Keratinocyte (primary cell): Measurements from ENCODE around the gene CAND2. TPM values are rescaled to one million over a fixed set of nuclear protein-coding genes. Genes with fewer than 3 reads are reported as not detected.

Experiments used
- DNase-seq: peaks from one replicate; pipeline ENCODE4 v3.0.0-alpha.2; 2011; ENCODE audit warnings: low read depth, missing footprints, low spot score
- FAIRE-seq: peaks from 2 replicates; lab custom pipeline; 2011; peaks lifted over from hg19 to GRCh38; lab: Jason Lieb, UNC
- H2AFZ ChIP-seq: 2 replicates; pipeline ENCODE4 v1.6.0; 2012; ENCODE audit warnings: low read length, control low read depth, inconsistent platforms; ENCODE audit not compliant: control insufficient read depth
- H3K27ac ChIP-seq: 2 replicates; pipeline ENCODE4 v1.5.1; 2011; ENCODE audit warnings: low read length; ENCODE audit not compliant: control insufficient read depth, insufficient read depth
- H3K27me3 ChIP-seq: 3 replicates; pipeline ENCODE4 v1.6.0; 2011; ENCODE audit warnings: low read length; ENCODE audit not compliant: control insufficient read depth, insufficient read depth; ENCODE audit errors: extremely low read depth
- H3K36me3 ChIP-seq, 2 experiments: 2 replicates in 1 of 2; 3 replicates in 1 of 2; pipeline ENCODE4 v1.5.1; 2011; ENCODE audit warnings: low read length in 2 of 2, mild to moderate bottlenecking in 1 of 2; ENCODE audit not compliant: control insufficient read depth in 2 of 2, insufficient read depth in 2 of 2; ENCODE audit errors: extremely low read depth in 1 of 2
- H3K4me1 ChIP-seq: 3 replicates; pipeline ENCODE4 v1.5.1; 2011; ENCODE audit warnings: low read length; ENCODE audit not compliant: control insufficient read depth, insufficient read depth; ENCODE audit errors: extremely low read depth
- H3K4me2 ChIP-seq: 3 replicates; pipeline ENCODE4 v1.6.0; 2011; ENCODE audit warnings: low read depth, low read length; ENCODE audit not compliant: control insufficient read depth, insufficient read depth; ENCODE audit errors: extremely low read depth
- H3K4me3 ChIP-seq, 3 experiments: fragments of 200-600 bp in 1 of 3; sonication (generic) in 1 of 3; 2 replicates in 2 of 3; 3 replicates in 1 of 3; pipeline ENCODE4 v1.5.1; 2011 to 2016; ENCODE audit warnings: low read length in 3 of 3, mild to moderate bottlenecking in 3 of 3, control low read depth in 2 of 3, inconsistent platforms in 1 of 3, low read depth in 1 of 3, mixed read lengths in 1 of 3, mixed run types in 1 of 3, moderate library complexity in 1 of 3; ENCODE audit not compliant: control insufficient read depth in 2 of 3, insufficient read depth in 2 of 3; ENCODE audit errors: extremely low read depth in 1 of 3
- H3K79me2 ChIP-seq: 2 replicates; pipeline ENCODE4 v1.6.0; 2012; ENCODE audit warnings: low read length; ENCODE audit not compliant: control insufficient read depth, insufficient read depth
- H3K9ac ChIP-seq: 3 replicates; pipeline ENCODE4 v1.6.0; 2011; ENCODE audit warnings: low read length; ENCODE audit not compliant: control insufficient read depth, insufficient read depth; ENCODE audit errors: extremely low read depth
- H3K9me1 ChIP-seq: 3 replicates; pipeline ENCODE4 v1.6.0; 2011; ENCODE audit warnings: low read length; ENCODE audit not compliant: control insufficient read depth, insufficient read depth; ENCODE audit errors: extremely low read depth
- H3K9me3 ChIP-seq: 2 replicates; pipeline ENCODE4 v1.5.1; 2012; ENCODE audit warnings: low read depth, low read length; ENCODE audit not compliant: control insufficient read depth
- H4K20me1 ChIP-seq: 3 replicates; pipeline ENCODE4 v1.6.0; 2011; ENCODE audit warnings: low read length; ENCODE audit not compliant: control insufficient read depth, insufficient read depth; ENCODE audit errors: extremely low read depth
- EZH2 ChIP-seq: IDR thresholded peaks from one replicate; pipeline ENCODE4 v1.6.1; 2012; ENCODE audit warnings: inconsistent platforms, mild to moderate bottlenecking, low read length, moderate library complexity
- dilution Hi-C: fragments of 300-500 bp; cut with MboI; formaldehyde crosslinking; loops from one replicate; pipeline ENCODE4 v1.7.0; 2020; ENCODE audit warnings: low sequenced_read_pairs; ENCODE audit not compliant: extremely low pct_ligation_motif_present
- polyA plus RNA-seq, 5 experiments: library from polyadenylated mRNA; depleted of rRNA in 3 of 5; stranded (reverse) in 3 of 5; stranded (forward) in 1 of 5; unstranded in 1 of 5; fragments of >200 nt; gene quantifications; 1 replicate in 1 of 5; 2 replicates in 3 of 5; 3 replicates in 1 of 5; pipeline versions ENCODE4 v1.2.1 to v1.2.3, GENCODE V29; 2011 to 2012; ENCODE audit warnings: missing spikeins in 2 of 5, low read depth in 1 of 5, low replicate concordance in 1 of 5
- TF ChIP-seq, protein P1 (sequence below), 3 experiments: IDR thresholded peaks in 1 of 3; conservative IDR thresholded peaks in 1 of 3; optimal IDR thresholded peaks in 1 of 3; 2 replicates in 2 of 3; 3 replicates in 1 of 3; pipeline versions ENCODE3 to v1.5.1; 2011; ENCODE audit warnings: low read length in 3 of 3, mild to moderate bottlenecking in 3 of 3, moderate library complexity in 2 of 3, control low read depth in 1 of 3, inconsistent platforms in 1 of 3; ENCODE audit not compliant: insufficient read depth in 2 of 3; ENCODE audit errors: extremely low read depth in 1 of 3

CAND2 gene
- polyA plus RNA-seq, 1 donor (not counting 4 experiments of a cell fraction or from before 2014, with no cell fraction given), result 0.05 TPM

DNA sequence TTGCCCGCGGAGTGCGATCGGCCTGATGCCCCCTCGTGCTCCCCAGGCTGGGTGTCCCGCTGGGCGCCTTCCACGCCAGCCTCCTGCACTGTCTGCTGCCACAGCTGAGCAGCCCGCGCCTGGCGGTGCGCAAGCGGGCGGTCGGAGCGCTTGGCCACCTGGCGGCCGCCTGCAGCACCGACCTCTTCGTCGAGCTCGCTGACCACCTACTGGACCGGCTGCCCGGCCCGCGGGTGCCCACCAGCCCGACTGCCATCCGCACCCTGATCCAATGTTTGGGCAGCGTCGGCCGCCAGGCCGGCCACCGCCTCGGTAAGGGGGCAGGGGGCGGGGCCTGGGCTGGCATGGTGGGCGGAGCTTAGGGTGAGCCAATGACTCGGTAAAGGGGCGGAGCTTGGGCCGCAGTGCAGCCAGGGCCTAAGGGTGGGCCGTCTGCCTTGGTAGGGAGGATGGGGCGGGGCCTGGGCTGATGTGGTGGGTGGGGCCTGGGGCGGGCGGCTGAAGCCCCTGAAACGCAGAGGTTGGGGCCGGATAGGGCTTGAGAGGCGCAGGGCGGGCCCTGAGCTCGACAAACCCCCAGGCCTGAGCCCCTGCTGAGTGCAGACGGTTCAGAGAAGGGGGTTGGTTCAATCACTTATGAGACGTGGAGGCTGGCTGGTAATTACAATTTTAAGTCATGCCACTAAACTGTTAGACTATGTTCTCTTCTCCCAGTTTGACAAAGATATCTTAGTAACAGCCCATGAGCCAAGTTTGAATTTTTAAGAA is 13.7 kb downstream of the CAND2 start:
- Histone ChIP-seq H3K9me1 (no peaks in the 10 kb centered on the region), H4K20me1 (no peaks in the 10 kb centered on the region), H3K9ac (peak overlapping the region; percentile 37), H3K36me3 (no peaks in the 10 kb centered on the region), H3K9me3 (no peaks in the 10 kb centered on the region), H2AFZ (peak overlapping the region; percentile 86), H3K79me2 (no peaks in the 10 kb centered on the region), H3K4me1 (peaks cover 3% of the 10 kb centered on the region), H3K4me2 (peak overlapping the region; percentile 74), H3K27ac (no peak overlapping the region), H3K4me3 (peak overlapping the region; percentile 46 to 68 (median 48)), H3K27me3 (no peaks in the 10 kb centered on the region)
- dilution Hi-C loops, result no loop called here
- DNase-seq (peak; percentile 66), FAIRE-seq (peak; percentile 53)
- TF ChIP-seq, protein P1, sequence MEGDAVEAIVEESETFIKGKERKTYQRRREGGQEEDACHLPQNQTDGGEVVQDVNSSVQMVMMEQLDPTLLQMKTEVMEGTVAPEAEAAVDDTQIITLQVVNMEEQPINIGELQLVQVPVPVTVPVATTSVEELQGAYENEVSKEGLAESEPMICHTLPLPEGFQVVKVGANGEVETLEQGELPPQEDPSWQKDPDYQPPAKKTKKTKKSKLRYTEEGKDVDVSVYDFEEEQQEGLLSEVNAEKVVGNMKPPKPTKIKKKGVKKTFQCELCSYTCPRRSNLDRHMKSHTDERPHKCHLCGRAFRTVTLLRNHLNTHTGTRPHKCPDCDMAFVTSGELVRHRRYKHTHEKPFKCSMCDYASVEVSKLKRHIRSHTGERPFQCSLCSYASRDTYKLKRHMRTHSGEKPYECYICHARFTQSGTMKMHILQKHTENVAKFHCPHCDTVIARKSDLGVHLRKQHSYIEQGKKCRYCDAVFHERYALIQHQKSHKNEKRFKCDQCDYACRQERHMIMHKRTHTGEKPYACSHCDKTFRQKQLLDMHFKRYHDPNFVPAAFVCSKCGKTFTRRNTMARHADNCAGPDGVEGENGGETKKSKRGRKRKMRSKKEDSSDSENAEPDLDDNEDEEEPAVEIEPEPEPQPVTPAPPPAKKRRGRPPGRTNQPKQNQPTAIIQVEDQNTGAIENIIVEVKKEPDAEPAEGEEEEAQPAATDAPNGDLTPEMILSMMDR (optimal IDR thresholded peaks at IDR 0.05 in 1 of 3, IDR thresholded peaks at IDR 0.05 in 1 of 3, conservative IDR thresholded peaks at IDR 0.05 in 1 of 3; ENCODE audit: extremely low read depth in 1 of 3, insufficient read depth in 2 of 3, low read length in 3 of 3), result peak; percentile 59 to 94 (median 60)
- TF ChIP-seq EZH2, result no peak

DNA sequence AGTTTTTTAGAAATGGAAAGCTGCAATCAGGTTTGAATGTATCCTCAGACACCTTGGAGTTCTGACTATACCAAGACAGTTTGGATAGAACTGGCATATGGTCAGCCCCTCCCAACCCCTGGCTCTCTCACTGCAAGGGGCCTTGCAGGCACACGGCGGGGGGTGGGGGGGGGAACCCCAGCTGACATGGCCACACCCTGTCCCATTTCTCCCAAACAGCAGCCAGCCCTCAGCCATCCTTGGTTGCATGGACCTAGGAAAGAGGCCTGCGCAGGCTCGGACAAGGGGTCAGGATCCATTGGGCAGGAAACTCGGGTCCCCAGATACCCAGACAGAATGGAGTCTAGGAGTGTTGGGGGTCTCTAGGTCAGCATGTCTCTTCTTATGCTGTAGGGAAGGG is 14.5 kb downstream of the CAND2 start:
- no peak overlapping the region for H3K4me2 ChIP-seq
- TF ChIP-seq EZH2, result no peak
- TF ChIP-seq, protein P1 (optimal IDR thresholded peaks at IDR 0.05 in 1 of 3, IDR thresholded peaks at IDR 0.05 in 1 of 3, conservative IDR thresholded peaks at IDR 0.05 in 1 of 3; ENCODE audit: extremely low read depth in 1 of 3, insufficient read depth in 2 of 3, low read length in 3 of 3), result no peak
- H4K20me1 ChIP-seq, result no peaks in the 10 kb centered on the region
- no peak for DNase-seq
- H3K27ac ChIP-seq, result no peak overlapping the region
- H3K4me3 ChIP-seq, result no peak overlapping the region
- H3K9me3 ChIP-seq, result no peaks in the 10 kb centered on the region
- no peak overlapping the region for H3K9ac ChIP-seq
- H3K4me1 ChIP-seq, result peaks cover 3% of the 10 kb centered on the region
- no peak for FAIRE-seq
- H3K79me2 ChIP-seq, result no peaks in the 10 kb centered on the region
- H3K9me1 ChIP-seq, result no peaks in the 10 kb centered on the region
- H2AFZ ChIP-seq, result peak overlapping the region; percentile 76
- H3K27me3 ChIP-seq, result no peaks in the 10 kb centered on the region
- no peaks in the 10 kb centered on the region for H3K36me3 ChIP-seq
- dilution Hi-C loops, result no loop called here
